GM18867 (cell line): ENCODE results near the gene RARS1.

ENCODE experiments used
- ATAC-seq: cut with Tn5 transposase; IDR thresholded peaks from one replicate; pipeline ENCODE4 v1.9.1; 2021; ENCODE audit warnings: mild to moderate bottlenecking, moderate library complexity; ENCODE audit not compliant: unreplicated experiment

The RARS1 gene

DNA sequence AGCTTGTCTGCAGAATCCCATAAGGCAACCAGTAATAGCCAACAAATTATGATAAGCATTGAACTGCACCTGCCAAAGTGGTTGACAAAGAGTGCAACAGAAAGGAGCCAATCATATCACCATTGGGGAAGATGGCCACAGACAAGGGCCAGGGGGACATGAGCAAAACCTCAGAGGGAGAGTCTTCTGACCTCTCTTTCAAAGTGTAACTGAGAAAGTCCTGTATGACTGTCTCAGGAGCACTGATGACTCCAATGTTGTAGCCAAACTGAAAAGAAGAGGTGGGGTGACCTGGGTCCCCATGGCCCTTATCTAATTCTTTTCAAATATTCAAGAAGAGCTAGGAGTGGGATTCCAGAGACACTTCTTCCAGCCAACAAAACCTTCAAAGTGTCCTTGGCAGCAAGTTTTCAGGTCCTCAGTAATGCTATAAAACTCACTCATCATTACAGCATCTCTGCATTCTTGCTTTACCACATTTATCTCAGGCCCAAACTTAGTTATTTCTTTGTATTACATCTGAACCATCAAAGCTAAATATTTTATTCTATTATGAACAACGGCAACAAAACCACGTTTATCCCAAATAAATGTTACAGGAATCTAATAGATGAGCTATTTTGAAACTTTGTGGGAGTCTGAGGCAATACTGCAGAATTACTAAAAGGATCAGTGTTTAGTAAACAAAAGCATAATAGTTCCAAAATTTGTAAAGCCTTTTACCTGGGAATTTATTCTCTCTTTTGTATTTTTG is 67.3 kb downstream of the RARS1 start:
- no peak for ATAC-seq

- ATAC-seq = no peak
Observed at GRCh38 chr5:168557389-168557788, 71.1 kb downstream of the RARS1 start.

DNA sequence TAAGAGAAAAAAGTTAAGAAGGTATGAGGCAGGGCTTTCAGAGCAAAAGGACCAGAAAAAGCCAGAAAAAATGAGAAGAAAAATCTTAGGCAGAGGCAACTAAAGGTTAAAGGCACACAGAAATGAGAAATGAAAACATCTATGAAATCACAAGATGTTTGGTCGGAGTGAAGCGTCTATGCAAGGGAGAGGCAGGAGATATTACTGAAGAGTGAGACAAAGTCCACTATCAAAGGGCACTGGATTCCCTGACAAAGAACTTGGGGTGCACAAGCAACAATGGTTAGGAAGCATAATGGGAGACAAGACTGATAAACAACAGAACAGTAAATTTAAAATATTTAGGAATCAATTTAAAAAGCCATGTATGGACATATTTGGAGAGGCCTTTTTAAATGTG is 76.0 kb downstream of the RARS1 start:
- ATAC-seq = no peak

GRCh38 chr5:168563959-168564358 is 77.7 kb downstream of the RARS1 start:
- no peak for ATAC-seq

- ATAC-seq = no peak
Observed at GRCh38 chr5:168568738-168569137, 82.5 kb downstream of the RARS1 start.
